Upper lobe of right lung (tissue), 1 donor: ENCODE measurements around the gene PREP. TPM values are rescaled to one million over a fixed set of nuclear protein-coding genes. Genes with fewer than 3 reads are reported as not detected.

Experiments
- ATAC-seq: fragments of 200-7000 bp; cut with Tn5 transposase; one replicate; pipeline ENCODE4 v1.9.1; 2020; ENCODE audit warnings: mild to moderate bottlenecking, moderate library complexity
- DNase-seq: peaks from one replicate; pipeline ENCODE4 v3.0.0-alpha.2; 2020
- H3K27ac ChIP-seq: fragments of 200-600 bp; one replicate; pipeline ENCODE4 v1.8.0; 2022
- H3K27me3 ChIP-seq: fragments of 200-600 bp; one replicate; pipeline ENCODE4 v1.8.0; 2022; ENCODE audit warnings: mild to moderate bottlenecking
- H3K36me3 ChIP-seq: fragments of 200-600 bp; one replicate; pipeline ENCODE4 v1.8.0; 2022
- H3K4me1 ChIP-seq: fragments of 200-600 bp; one replicate; pipeline ENCODE4 v1.8.0; 2022
- H3K4me3 ChIP-seq: fragments of 200-600 bp; one replicate; pipeline ENCODE4 v1.8.0; 2022; ENCODE audit warnings: mild to moderate bottlenecking
- H3K9me3 ChIP-seq: fragments of 200-600 bp; one replicate; pipeline ENCODE4 v1.8.0; 2022
- CTCF ChIP-seq: fragments of 200-600 bp; IDR thresholded peaks from one replicate; pipeline ENCODE4 v1.8.0; 2022; ENCODE audit warnings: antibody characterized with exemption
- intact Hi-C: fragments of 100-400 bp; cut with DNase I; formaldehyde crosslinking; loops from one replicate; pipeline ENCODE4 v1.11.0; 2022
- total RNA-seq: library from RNA; stranded (reverse); fragmentation: NEBNext Ultra II Directional; extraction: Animal tissue kit (Norgen Biotek cat#: 25700); gene quantifications from one replicate; pipeline ENCODE4 v1.2.1, GENCODE V29; 2021
- donor health status: DM: no; HTN: yes; CAD: no; lungs with severe emphysema.

The PREP gene
- total RNA-seq, 1 donor from 2014 or later = 32.9 TPM

- no peaks in the 10 kb centered on the region for H3K36me3 ChIP-seq
- ATAC-seq = no peak
Observed at GRCh38 chr6:105269390-105269789, 133.5 kb downstream of the PREP start.

GRCh38 chr6:105263685-105264610, 138.9 kb downstream of the PREP start:
- Histone ChIP-seq H3K9me3 (no peaks in the 10 kb centered on the region), H3K4me1 (no peaks in the 10 kb centered on the region), H3K27me3 (no peaks in the 10 kb centered on the region), H3K4me3 (no peak overlapping the region), H3K36me3 (no peaks in the 10 kb centered on the region), H3K27ac (no peak overlapping the region)
- no peak for DNase-seq
- peak; percentile 42 for ATAC-seq
- intact Hi-C loops = no loop called here
- no peak for TF ChIP-seq CTCF

More at GRCh38 chr6:105269390-105269789, 133.5 kb downstream of the PREP start:
- Histone ChIP-seq H3K27me3 (no peaks in the 10 kb centered on the region), H3K4me3 (no peak overlapping the region), H3K4me1 (no peaks in the 10 kb centered on the region), H3K27ac (no peak overlapping the region), H3K9me3 (no peaks in the 10 kb centered on the region)
- intact Hi-C loops = no loop called here
- no peak for DNase-seq
- no peak for TF ChIP-seq CTCF

- Histone ChIP-seq H3K4me3 (no peak overlapping the region), H3K27me3 (no peaks in the 10 kb centered on the region), H3K27ac (no peak overlapping the region), H3K9me3 (no peaks in the 10 kb centered on the region), H3K36me3 (no peaks in the 10 kb centered on the region), H3K4me1 (no peaks in the 10 kb centered on the region)
- no peak for ATAC-seq
- DNase-seq = no peak
- intact Hi-C loops = no loop called here
- TF ChIP-seq CTCF = no peak
Observed at GRCh38 chr6:105259913-105260889, 142.7 kb downstream of the PREP start.

GRCh38 chr6:105258816-105259215, 144.1 kb downstream of the PREP start:
- H3K9me3 ChIP-seq = no peaks in the 10 kb centered on the region
- H3K36me3 ChIP-seq = no peaks in the 10 kb centered on the region
- H3K27me3 ChIP-seq = no peaks in the 10 kb centered on the region
- TF ChIP-seq CTCF = no peak
- no peak for DNase-seq
- H3K4me3 ChIP-seq = no peak overlapping the region
- H3K27ac ChIP-seq = no peak overlapping the region
- H3K4me1 ChIP-seq = no peaks in the 10 kb centered on the region
- intact Hi-C loops = no loop called here
- peak; percentile 82 for ATAC-seq

- Histone ChIP-seq H3K4me3 (no peak overlapping the region), H3K27me3 (no peaks in the 10 kb centered on the region), H3K36me3 (no peaks in the 10 kb centered on the region), H3K27ac (no peak overlapping the region), H3K9me3 (no peaks in the 10 kb centered on the region), H3K4me1 (no peaks in the 10 kb centered on the region)
- ATAC-seq (peak; percentile 67), DNase-seq (no peak)
- no peak for TF ChIP-seq CTCF
- intact Hi-C loops = no loop called here
Observed at GRCh38 chr6:105257340-105257739, 145.5 kb downstream of the PREP start.
